Measurements from ENCODE around the gene C1orf56. TPM values are rescaled to one million over a fixed set of nuclear protein-coding genes. Genes with fewer than 3 reads are reported as not detected.

Gene C1orf56
- total RNA-seq, 2 donors from 2014 or later = 17.3 to 17.7 TPM

GRCh38 chr1:151098126-151098525 is 50.6 kb downstream of the C1orf56 start:
- WGBS = 96% methylated on average over 1 of the region's 1 CpG
- intact Hi-C loops (cut with DNase I) = no loop called here
- H3K27me3 ChIP-seq (replicated peaks; ENCODE audit: insufficient read depth) = no peaks in the 10 kb centered on the region
- no peak for DNase-seq (ENCODE audit: low spot score)
- H3K4me1 ChIP-seq (replicated peaks) = no peaks in the 10 kb centered on the region
- no peaks in the 10 kb centered on the region for H3K36me3 ChIP-seq
- no peak overlapping the region for H3K27ac ChIP-seq
- no peak overlapping the region for H3K4me3 ChIP-seq
- no peaks in the 10 kb centered on the region for H3K9me3 ChIP-seq
- TF ChIP-seq POLR2A (IDR thresholded peaks at IDR 0.05) (no peak), POLR2AphosphoS5 (IDR thresholded peaks at IDR 0.05) (no peak)
- TF ChIP-seq, protein P1, sequence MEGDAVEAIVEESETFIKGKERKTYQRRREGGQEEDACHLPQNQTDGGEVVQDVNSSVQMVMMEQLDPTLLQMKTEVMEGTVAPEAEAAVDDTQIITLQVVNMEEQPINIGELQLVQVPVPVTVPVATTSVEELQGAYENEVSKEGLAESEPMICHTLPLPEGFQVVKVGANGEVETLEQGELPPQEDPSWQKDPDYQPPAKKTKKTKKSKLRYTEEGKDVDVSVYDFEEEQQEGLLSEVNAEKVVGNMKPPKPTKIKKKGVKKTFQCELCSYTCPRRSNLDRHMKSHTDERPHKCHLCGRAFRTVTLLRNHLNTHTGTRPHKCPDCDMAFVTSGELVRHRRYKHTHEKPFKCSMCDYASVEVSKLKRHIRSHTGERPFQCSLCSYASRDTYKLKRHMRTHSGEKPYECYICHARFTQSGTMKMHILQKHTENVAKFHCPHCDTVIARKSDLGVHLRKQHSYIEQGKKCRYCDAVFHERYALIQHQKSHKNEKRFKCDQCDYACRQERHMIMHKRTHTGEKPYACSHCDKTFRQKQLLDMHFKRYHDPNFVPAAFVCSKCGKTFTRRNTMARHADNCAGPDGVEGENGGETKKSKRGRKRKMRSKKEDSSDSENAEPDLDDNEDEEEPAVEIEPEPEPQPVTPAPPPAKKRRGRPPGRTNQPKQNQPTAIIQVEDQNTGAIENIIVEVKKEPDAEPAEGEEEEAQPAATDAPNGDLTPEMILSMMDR (IDR thresholded peaks at IDR 0.05) = no peak

Small RNA genes within 50 kb of the gene (small RNA-seq; reads per million reads assigned to genes)
- gene RNU6-884P = 0 reads per million in 2 donors

Other genes with a start within 250 kb of the C1orf56 start
- gene CTSK, start 239.5 kb upstream of the C1orf56 start, total RNA-seq = 10 to 100 TPM in 1 of 2 donors, 1 to 10 TPM in 1; 6.6 to 30.4 TPM
- 10 to 100 TPM; 31.3 to 54.6 TPM for gene ARNT, start 171.2 kb upstream of the C1orf56 start, total RNA-seq
- 1 to 10 TPM in 1 of 2 donors, not detected in 1; 1.4 TPM for gene CTXND2, start 160.6 kb upstream of the C1orf56 start, total RNA-seq
- 10 to 100 TPM; 26.3 to 63.8 TPM for gene SETDB1, start 121.4 kb upstream of the C1orf56 start, total RNA-seq
- 100 to 1,000 TPM; 117 to 141 TPM for gene CERS2, start 72.9 kb upstream of the C1orf56 start, total RNA-seq
- gene ANXA9, start 65.5 kb upstream of the C1orf56 start, total RNA-seq = 1 to 10 TPM; 1.1 to 3.4 TPM
- gene MINDY1, start 40.8 kb upstream of the C1orf56 start, total RNA-seq = 10 to 100 TPM; 26.8 to 65.4 TPM
- 10 to 100 TPM; 29.2 to 37.5 TPM for gene PRUNE1, start 39.3 kb upstream of the C1orf56 start, total RNA-seq
- gene BNIPL, start 11.2 kb upstream of the C1orf56 start, total RNA-seq = 10 to 100 TPM; 13.2 to 14.8 TPM
- gene CDC42SE1, start 11.9 kb downstream of the C1orf56 start, total RNA-seq = 10 to 100 TPM; 66.6 to 67.4 TPM
- 1 to 10 TPM in 1 of 2 donors, under 1 TPM in 1; 0.64 to 1.9 TPM for gene MLLT11, start 12.6 kb downstream of the C1orf56 start, total RNA-seq
- gene GABPB2, start 23.0 kb downstream of the C1orf56 start, total RNA-seq = 10 to 100 TPM; 14.7 to 23.5 TPM
- 100 to 1,000 TPM in 1 of 2 donors, 1 to 10 TPM in 1; 4.1 to 173 TPM for gene SEMA6C, start 98.9 kb downstream of the C1orf56 start, total RNA-seq
- gene TNFAIP8L2, start 108.9 kb downstream of the C1orf56 start, total RNA-seq = 1 to 10 TPM; 1.5 to 2.1 TPM
- gene LYSMD1, start 118.2 kb downstream of the C1orf56 start, total RNA-seq = 10 to 100 TPM in 1 of 2 donors, 1 to 10 TPM in 1; 7.3 to 19.3 TPM
- 10 to 100 TPM; 25.1 to 39.5 TPM for gene SCNM1, start 118.4 kb downstream of the C1orf56 start, total RNA-seq
- gene TMOD4, start 128.2 kb downstream of the C1orf56 start, total RNA-seq = 1 to 10 TPM in 1 of 2 donors, not detected in 1; 1.7 TPM
- gene VPS72, start 142.4 kb downstream of the C1orf56 start, total RNA-seq = 10 to 100 TPM; 49.4 to 52.7 TPM
- gene PIP5K1A, start 150.8 kb downstream of the C1orf56 start, total RNA-seq = 10 to 100 TPM; 40.2 to 96.7 TPM
- 100 to 1,000 TPM in 1 of 2 donors, 10 to 100 TPM in 1; 96.1 to 116 TPM for gene PSMD4, start 207.0 kb downstream of the C1orf56 start, total RNA-seq
- 10 to 100 TPM; 30.1 to 46.4 TPM for gene ZNF687, start 234.5 kb downstream of the C1orf56 start, total RNA-seq

Data from prostate gland (tissue), 2 donors.